Measurements from ENCODE around the gene RAMP2. TPM values are rescaled to one million over a fixed set of nuclear protein-coding genes. Genes with fewer than 3 reads are reported as not detected.

Gene RAMP2
- polyA plus RNA-seq, 1 experiment = 2.8 TPM

DNA sequence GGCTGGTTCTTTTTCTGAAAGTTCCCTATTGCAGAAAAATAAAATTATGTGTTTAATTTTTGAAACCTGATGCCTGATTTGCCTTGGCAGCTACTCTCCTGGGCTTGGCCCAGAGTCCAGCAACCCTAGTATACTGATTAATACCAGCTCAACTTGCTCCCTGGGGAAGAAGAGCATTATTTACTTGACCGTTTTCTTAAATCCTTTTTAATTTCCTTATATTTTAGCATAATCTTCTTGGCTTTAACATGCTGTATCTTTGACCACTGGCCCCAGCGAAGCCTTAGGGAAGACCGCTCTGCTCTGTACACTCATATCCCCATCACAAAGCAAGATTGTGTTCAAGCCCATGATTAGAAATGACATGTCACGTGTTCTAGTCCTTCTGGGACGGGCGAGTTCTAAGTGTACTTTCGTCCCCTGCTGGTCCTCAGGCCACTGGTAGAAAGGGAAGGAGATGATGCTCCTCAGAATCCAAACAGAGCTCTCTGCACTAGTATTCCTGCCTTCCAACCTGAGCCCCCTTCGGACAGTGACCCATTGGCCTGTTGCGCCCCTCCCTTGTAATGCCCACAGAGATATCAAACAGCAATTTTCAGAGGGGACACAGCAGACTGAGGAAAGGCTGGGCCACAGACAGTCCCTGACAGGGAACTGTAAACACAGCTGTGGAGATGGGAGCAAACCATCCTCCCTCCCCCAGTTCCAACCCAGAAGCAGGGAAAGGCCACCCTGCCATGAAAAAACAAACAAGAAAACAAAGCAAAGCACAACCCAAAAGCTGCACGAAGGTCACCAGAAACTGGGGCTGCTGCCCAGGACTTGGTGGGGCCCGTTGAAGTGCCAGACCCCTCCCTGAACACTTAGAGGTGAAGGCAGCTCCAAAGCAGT is 11.9 kb upstream of the RAMP2 start:
- DNase-seq (ENCODE audit: low read depth) = no peak
- TF ChIP-seq, protein P1, sequence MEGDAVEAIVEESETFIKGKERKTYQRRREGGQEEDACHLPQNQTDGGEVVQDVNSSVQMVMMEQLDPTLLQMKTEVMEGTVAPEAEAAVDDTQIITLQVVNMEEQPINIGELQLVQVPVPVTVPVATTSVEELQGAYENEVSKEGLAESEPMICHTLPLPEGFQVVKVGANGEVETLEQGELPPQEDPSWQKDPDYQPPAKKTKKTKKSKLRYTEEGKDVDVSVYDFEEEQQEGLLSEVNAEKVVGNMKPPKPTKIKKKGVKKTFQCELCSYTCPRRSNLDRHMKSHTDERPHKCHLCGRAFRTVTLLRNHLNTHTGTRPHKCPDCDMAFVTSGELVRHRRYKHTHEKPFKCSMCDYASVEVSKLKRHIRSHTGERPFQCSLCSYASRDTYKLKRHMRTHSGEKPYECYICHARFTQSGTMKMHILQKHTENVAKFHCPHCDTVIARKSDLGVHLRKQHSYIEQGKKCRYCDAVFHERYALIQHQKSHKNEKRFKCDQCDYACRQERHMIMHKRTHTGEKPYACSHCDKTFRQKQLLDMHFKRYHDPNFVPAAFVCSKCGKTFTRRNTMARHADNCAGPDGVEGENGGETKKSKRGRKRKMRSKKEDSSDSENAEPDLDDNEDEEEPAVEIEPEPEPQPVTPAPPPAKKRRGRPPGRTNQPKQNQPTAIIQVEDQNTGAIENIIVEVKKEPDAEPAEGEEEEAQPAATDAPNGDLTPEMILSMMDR (IDR thresholded peaks at IDR 0.05; ENCODE audit: insufficient read depth, low read depth, low read length) = no peak
- Histone ChIP-seq H3K27me3 (ENCODE audit: control insufficient read depth, insufficient read depth, low read length) (peaks cover 9% of the 10 kb centered on the region), H3K4me3 (ENCODE audit: low read depth, low read length) (no peak overlapping the region), H3K36me3 (ENCODE audit: control insufficient read depth, insufficient read depth, low read length) (no peaks in the 10 kb centered on the region)
- POLR2A ChIA-PET = no interaction called here
- CTCF ChIA-PET = interaction anchor here (1.2 to 5.5 kb wide), 5 partner anchors 13 to 171 kb away, joined by 3 to 36 read pairs (median 5); partner anchors contain the start of genes BECN1 and RAMP2

DNA sequence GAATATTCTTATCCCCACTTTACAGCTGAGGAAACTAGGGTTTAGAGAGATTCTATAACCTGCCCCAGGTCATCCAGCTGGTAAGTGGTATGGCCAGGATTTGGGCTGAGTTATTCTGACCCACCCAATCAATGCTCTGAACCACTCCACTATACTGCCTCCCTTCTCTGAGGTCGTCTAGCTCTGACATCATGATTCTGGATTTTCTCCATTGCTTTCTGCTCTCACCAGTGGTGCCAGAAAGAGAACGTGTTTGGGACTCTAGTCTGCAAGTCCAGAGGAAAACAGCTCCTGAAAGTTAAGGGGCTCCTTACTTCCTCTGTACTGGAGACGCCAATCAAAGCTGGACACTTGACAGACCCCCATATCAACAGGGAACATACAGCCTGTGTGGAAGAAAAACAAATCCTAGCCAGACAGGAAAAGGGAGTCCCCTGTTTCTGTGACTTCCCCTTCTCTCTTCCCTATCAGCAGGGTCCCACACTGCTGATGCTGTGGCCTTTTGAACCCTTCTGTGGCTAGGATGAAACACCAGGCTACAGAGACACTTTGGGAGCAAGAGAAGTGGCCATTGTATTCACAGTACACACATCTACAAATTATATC is 10.2 kb upstream of the RAMP2 start:
- Histone ChIP-seq H3K27me3 (ENCODE audit: control insufficient read depth, insufficient read depth, low read length) (peaks cover 9% of the 10 kb centered on the region), H3K36me3 (ENCODE audit: control insufficient read depth, insufficient read depth, low read length) (no peaks in the 10 kb centered on the region), H3K4me3 (ENCODE audit: low read depth, low read length) (no peak overlapping the region)
- ChIA-PET CTCF (interaction anchor here (1.9 to 5.5 kb wide), 2 partner anchors 11 to 74 kb away, joined by 7 to 36 read pairs; partner anchors contain the start of genes BECN1 and RAMP2), POLR2A (no interaction called here)
- TF ChIP-seq, protein P1 (IDR thresholded peaks at IDR 0.05; ENCODE audit: insufficient read depth, low read depth, low read length) = no peak
- DNase-seq (ENCODE audit: low read depth) = no peak

DNA sequence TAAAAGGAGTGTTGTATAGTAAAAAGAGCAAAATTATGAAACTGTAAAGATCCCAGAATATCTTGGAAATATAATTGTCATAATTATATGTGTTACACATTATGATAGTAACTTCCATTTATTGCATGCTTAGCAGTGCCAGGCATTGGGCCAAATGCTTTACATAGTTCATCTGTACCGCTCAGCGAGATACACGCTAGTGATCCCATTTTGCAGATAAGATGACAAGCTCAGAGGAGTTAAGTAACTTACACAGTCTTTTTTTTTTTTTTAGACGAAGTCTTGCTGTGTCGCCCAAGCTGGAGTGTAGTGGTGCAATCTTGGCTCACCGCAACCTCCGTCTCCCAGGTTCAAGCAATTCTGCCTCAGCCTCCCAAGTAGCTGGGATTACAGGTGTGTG is 9.4 kb upstream of the RAMP2 start:
- no peaks in the 10 kb centered on the region for H3K36me3 ChIP-seq (ENCODE audit: control insufficient read depth, insufficient read depth, low read length)
- TF ChIP-seq, protein P1 (IDR thresholded peaks at IDR 0.05; ENCODE audit: insufficient read depth, low read depth, low read length) = no peak
- H3K4me3 ChIP-seq (ENCODE audit: low read depth, low read length) = no peak overlapping the region
- POLR2A ChIA-PET = no interaction called here
- peaks cover 9% of the 10 kb centered on the region for H3K27me3 ChIP-seq (ENCODE audit: control insufficient read depth, insufficient read depth, low read length)
- DNase-seq (ENCODE audit: low read depth) = no peak
- CTCF ChIA-PET = interaction anchor here (1.9 kb wide), 1 partner anchor 73 kb away, joined by 7 read pairs; the partner anchor contains the start of gene BECN1

DNA sequence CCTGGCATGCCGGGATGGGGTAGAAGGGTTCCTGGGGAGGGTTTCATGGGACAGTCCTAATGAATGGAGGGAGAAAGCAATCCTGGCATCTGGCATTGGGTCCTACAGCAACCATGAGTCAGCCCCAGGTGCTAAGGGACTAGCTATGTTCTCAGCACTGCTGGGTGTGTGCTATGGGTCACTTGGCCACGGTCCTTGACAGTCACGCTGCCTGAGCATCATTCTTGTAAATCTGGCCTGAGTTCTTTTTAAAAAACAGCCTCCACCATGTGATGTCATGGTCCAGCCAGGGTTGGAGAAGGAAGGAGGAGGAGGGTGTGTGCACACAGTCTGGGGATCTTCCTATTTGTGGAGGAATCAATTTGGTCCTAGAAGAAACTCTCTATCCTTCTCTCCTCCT is 6.2 kb upstream of the RAMP2 start:
- Histone ChIP-seq H3K36me3 (ENCODE audit: control insufficient read depth, insufficient read depth, low read length) (no peaks in the 10 kb centered on the region), H3K27me3 (ENCODE audit: control insufficient read depth, insufficient read depth, low read length) (peaks cover 13% of the 10 kb centered on the region), H3K4me3 (ENCODE audit: low read depth, low read length) (no peak overlapping the region)
- POLR2A ChIA-PET = no interaction called here
- TF ChIP-seq, protein P1 (IDR thresholded peaks at IDR 0.05; ENCODE audit: insufficient read depth, low read depth, low read length) = no peak
- CTCF ChIA-PET = interaction anchor here (1.9 kb wide), 1 partner anchor 9 kb away, joined by 9 read pairs; no protein-coding TSS in a partner anchor
- DNase-seq (ENCODE audit: low read depth) = no peak
